Measurements from ENCODE around the gene NUP50. TPM values are rescaled to one million over a fixed set of nuclear protein-coding genes. Genes with fewer than 3 reads are reported as not detected.

The NUP50 gene
- total RNA-seq, 1 donor from 2014 or later = 44.1 TPM

GRCh38 chr22:45237065-45237990, 73.6 kb downstream of the NUP50 start:
- Mint-ChIP-seq H3K4me3 (ENCODE audit: unreplicated experiment) (no peak overlapping the region), H3K9me3 (ENCODE audit: unreplicated experiment) (no peaks in the 10 kb centered on the region), H3K36me3 (ENCODE audit: unreplicated experiment) (peaks cover 7% of the 10 kb centered on the region), H3K4me1 (ENCODE audit: unreplicated experiment) (peaks cover 17% of the 10 kb centered on the region), H3K27me3 (ENCODE audit: unreplicated experiment) (no peaks in the 10 kb centered on the region), H3K27ac (ENCODE audit: unreplicated experiment) (no peak overlapping the region)
- DNase-seq (ENCODE audit: extremely low spot score, unreplicated experiment) = no peak
- TF ChIP-seq CTCF (IDR thresholded peaks at IDR 0.05) = no peak

Small RNA genes within 50 kb of the gene (microRNA-seq; reads per million reads assigned to microRNA genes)
- gene MIR1249 (ENCODE audit: unreplicated experiment) = 11.5 reads per million, percentile 15 among the genes with 10 or more reads in this experiment

Other genes with a start within 250 kb of the NUP50 start
- 0.54 TPM in 1 of 2 replicates, not detected in the other for gene PHF21B, start 153.9 kb upstream of the NUP50 start, total RNA-seq
- 53.1 and 64.7 TPM in 2 replicates for gene KIAA0930, start 77.0 kb downstream of the NUP50 start, total RNA-seq
- gene UPK3A, start 121.0 kb downstream of the NUP50 start, total RNA-seq = not detected in 2 replicates
- gene FAM118A, start 146.0 kb downstream of the NUP50 start, total RNA-seq = 101 and 110 TPM in 2 replicates
- not detected in 2 replicates for gene SMC1B, start 249.7 kb downstream of the NUP50 start, total RNA-seq
- 0.56 and 0.68 TPM in 2 replicates for gene RIBC2, start 249.8 kb downstream of the NUP50 start, total RNA-seq